Activated naive CD8-positive, alpha-beta T cell treated with anti-CD3 and anti-CD28 coated beads, Interleukin-2, amount 50 U/mL, for 24 hours (primary cell): ENCODE results near the gene ELAVL2.

ENCODE experiments used
- ATAC-seq: fragments of 150-1000 bp; cut with Tn5 transposase; one replicate; pipeline ENCODE4 v1.10.0; 2021
- DNase-seq: peaks from one replicate; pipeline ENCODE4 v3.0.0; 2021
- H3K27ac Mint-ChIP-seq: one replicate; pipeline ENCODE4 v1.8.0; 2021; ENCODE audit warnings: mild to moderate bottlenecking, mixed read lengths
- H3K27me3 Mint-ChIP-seq: one replicate; pipeline ENCODE4 v1.8.0; 2021; ENCODE audit warnings: mixed read lengths
- H3K36me3 Mint-ChIP-seq: one replicate; pipeline ENCODE4 v1.8.0; 2021; ENCODE audit warnings: low read depth, mixed read lengths
- H3K4me1 Mint-ChIP-seq: one replicate; pipeline ENCODE4 v1.8.0; 2021; ENCODE audit warnings: mixed read lengths
- H3K4me3 Mint-ChIP-seq: one replicate; pipeline ENCODE4 v1.8.0; 2021; ENCODE audit warnings: mild to moderate bottlenecking, moderate library complexity, mixed read lengths
- H3K9me3 Mint-ChIP-seq: one replicate; pipeline ENCODE4 v1.8.0; 2021; ENCODE audit warnings: mixed read lengths

The ELAVL2 gene

DNA sequence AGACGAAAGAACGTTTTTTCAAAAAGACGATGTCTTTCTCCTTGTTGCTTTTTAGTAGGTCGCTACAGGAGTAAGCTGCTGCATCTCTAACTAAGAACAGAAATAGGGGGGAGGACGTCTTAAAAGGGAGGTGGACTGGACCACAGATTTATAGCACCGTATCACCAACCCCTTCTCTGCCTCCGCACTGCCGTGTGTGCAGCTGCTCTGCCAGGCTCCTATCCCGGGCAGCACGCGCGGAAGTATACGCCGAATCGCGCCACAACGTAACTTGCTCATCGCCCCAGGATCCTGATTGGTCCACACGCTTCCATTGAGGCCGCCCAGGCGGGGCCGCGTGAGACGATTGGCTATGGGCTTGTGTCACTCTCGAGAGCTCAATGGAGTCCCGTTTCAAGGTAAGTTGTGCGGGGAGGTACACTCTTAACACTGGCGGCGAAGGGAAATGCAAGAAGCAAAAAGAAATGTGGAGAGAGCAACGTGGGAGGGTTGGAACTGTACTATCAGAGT is at the start of gene ELAVL2:
TSS of gene ELAVL2 (minus strand) at position 121 of the 510 bp plus-strand sequence. CDS start 64,006 bp downstream, outside the sequence.
- Mint-ChIP-seq H3K9me3 (peaks cover 12% of the 10 kb centered on the region), H3K27me3 (peaks cover 48% of the 10 kb centered on the region), H3K27ac (no peak within 1 kb of the TSS), H3K4me1 (no peaks in the 10 kb centered on the region), H3K4me3 (no peak within 1 kb of the TSS), H3K36me3 (no peaks in the 10 kb centered on the region)
- ATAC-seq (peak; percentile 65), DNase-seq (peak; percentile 18)

DNA sequence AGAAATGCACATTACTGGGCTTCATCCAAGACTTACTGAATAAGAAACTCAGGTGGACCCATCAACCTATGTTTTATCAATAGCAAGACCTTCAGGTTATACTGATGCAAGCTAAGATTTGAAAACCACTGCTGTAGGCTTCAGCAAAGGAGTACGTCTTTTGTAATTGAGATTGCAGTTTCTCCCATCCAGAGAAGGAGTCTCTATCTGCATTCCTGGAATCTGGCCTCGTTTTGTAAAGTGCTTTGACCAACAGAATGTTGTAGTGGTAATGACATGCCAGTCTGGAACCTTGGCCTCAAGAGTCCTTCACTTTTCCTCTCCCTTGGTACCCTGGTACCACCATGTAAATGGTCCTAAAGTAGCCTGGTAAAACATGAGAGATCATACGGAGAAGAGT is 32.2 kb upstream of the ELAVL2 start:
- no peak overlapping the region for H3K4me3 Mint-ChIP-seq
- no peak overlapping the region for H3K27ac Mint-ChIP-seq
- ATAC-seq (no peak), DNase-seq (no peak)
- peaks cover 1% of the 10 kb centered on the region for H3K27me3 Mint-ChIP-seq
- H3K36me3 Mint-ChIP-seq = no peaks in the 10 kb centered on the region
- H3K4me1 Mint-ChIP-seq = no peaks in the 10 kb centered on the region
- peaks cover 18% of the 10 kb centered on the region for H3K9me3 Mint-ChIP-seq

DNA sequence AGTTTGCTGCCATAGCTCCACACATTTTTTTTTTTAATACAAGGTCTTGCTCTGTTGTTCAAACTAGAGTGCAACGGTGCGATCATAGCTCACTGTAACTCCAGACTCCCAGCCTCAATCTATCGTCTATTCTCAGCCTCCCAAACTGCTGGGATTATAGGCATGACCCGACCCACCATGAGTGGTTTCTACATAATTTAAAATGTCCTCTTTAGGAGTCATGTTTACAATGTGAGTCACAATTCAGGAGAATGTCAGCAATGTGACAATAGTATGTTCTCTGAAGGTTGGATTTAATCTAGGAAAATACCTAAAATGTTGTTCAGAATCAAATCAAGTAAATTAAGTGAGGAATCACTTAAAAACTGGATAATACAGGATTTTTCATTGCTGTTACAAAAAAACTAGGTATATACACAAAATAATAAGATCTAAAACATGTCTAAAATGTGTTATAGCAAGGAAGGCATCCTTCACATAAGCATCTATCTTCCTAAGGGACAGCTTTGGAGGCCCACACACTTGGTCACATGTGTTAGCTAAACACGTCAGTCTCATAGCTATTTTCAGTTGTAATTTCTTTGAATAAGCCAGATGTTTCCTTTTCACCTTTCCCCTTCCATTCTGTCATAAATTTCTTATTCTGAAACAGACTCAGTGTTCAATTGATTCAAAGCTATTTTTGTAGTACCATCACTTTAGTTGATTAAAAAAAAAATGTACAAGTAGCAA is 30.0 kb upstream of the ELAVL2 start:
- Mint-ChIP-seq H3K36me3 (peaks cover 1% of the 10 kb centered on the region), H3K9me3 (peaks cover 12% of the 10 kb centered on the region), H3K27me3 (peaks cover 9% of the 10 kb centered on the region), H3K27ac (no peak overlapping the region), H3K4me1 (no peaks in the 10 kb centered on the region), H3K4me3 (no peak overlapping the region)
- no peak for ATAC-seq
- DNase-seq = no peak

GRCh38 chr9:23850690-23851629 is 24.9 kb upstream of the ELAVL2 start:
- Mint-ChIP-seq H3K9me3 (peaks cover 5% of the 10 kb centered on the region), H3K4me3 (no peak overlapping the region), H3K4me1 (no peaks in the 10 kb centered on the region), H3K27ac (no peak overlapping the region), H3K36me3 (peaks cover 1% of the 10 kb centered on the region), H3K27me3 (peaks cover 24% of the 10 kb centered on the region)
- DNase-seq = no peak
- no peak for ATAC-seq

DNA sequence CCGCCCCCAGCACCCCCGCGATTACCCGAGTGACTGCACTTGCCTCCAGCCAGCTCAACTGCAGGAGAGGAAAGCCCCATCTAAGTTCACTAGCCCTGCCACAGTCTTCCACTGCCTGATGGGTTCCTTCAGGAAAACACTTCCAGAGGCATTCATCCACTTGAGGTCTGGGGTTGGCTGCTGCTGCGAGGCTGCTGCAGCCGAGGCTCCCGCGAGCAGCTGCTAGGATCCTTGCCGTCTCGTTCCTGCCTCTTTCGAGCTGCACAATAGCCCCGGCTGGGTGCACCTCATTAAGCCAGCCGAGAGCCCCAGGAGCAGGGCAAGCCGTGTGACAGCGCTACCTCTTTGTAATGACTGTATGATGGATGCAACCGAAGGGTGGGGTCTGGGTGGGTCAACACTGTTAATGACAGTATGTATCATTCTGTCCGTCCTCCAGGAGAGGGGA is 24.2 kb upstream of the ELAVL2 start:
- DNase-seq = no peak
- H3K4me3 Mint-ChIP-seq = no peak overlapping the region
- H3K9me3 Mint-ChIP-seq = peaks cover 4% of the 10 kb centered on the region
- H3K36me3 Mint-ChIP-seq = peaks cover 1% of the 10 kb centered on the region
- ATAC-seq = no peak
- peaks cover 24% of the 10 kb centered on the region for H3K27me3 Mint-ChIP-seq
- H3K4me1 Mint-ChIP-seq = no peaks in the 10 kb centered on the region
- no peak overlapping the region for H3K27ac Mint-ChIP-seq

DNA sequence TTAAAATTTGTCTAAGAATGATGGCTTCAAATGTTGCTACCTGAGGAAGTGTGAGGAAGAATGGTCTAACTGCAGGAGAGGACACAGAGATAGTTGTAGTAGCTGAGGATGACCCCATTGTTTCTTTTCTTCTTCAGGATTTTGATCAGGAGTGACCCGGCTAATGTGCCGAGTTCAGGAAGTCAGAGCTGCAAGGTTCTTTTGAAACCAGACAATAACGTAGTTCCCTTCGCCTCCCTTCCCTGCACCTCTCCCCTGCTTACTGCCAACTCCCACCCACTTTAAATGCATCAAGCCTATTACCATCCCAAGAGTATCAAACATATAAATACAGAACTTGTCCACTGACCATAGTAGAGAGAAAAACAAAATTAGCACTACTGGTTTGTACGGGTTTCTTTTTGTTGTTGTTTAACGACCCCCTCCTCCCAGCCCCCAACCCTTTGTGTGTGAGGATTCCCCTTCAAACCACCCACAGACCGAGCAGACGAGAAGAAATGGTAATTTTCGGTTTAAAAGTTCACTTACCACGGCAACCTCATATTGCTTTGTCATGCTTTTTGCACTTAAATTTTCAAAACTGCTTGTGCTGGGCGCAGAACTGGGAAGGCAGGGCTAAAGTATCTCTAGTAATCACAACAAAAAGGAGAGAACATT is 23.5 kb upstream of the ELAVL2 start:
- H3K36me3 Mint-ChIP-seq = peaks cover 1% of the 10 kb centered on the region
- DNase-seq (no peak), ATAC-seq (no peak)
- peaks cover 4% of the 10 kb centered on the region for H3K9me3 Mint-ChIP-seq
- H3K4me1 Mint-ChIP-seq = no peaks in the 10 kb centered on the region
- H3K4me3 Mint-ChIP-seq = no peak overlapping the region
- peaks cover 24% of the 10 kb centered on the region for H3K27me3 Mint-ChIP-seq
- H3K27ac Mint-ChIP-seq = no peak overlapping the region

GRCh38 chr9:23842565-23843129 is 16.6 kb upstream of the ELAVL2 start:
- ATAC-seq (no peak), DNase-seq (no peak)
- no peaks in the 10 kb centered on the region for H3K4me1 Mint-ChIP-seq
- H3K36me3 Mint-ChIP-seq = no peaks in the 10 kb centered on the region
- H3K27me3 Mint-ChIP-seq = no peaks in the 10 kb centered on the region
- peaks cover 4% of the 10 kb centered on the region for H3K9me3 Mint-ChIP-seq
- H3K4me3 Mint-ChIP-seq = no peak overlapping the region
- H3K27ac Mint-ChIP-seq = no peak overlapping the region

GRCh38 chr9:23841304-23841703 is 15.3 kb upstream of the ELAVL2 start:
- ATAC-seq = no peak
- Mint-ChIP-seq H3K9me3 (peaks cover 4% of the 10 kb centered on the region), H3K4me1 (no peaks in the 10 kb centered on the region), H3K27ac (no peak overlapping the region), H3K36me3 (no peaks in the 10 kb centered on the region), H3K4me3 (no peak overlapping the region), H3K27me3 (no peaks in the 10 kb centered on the region)
- DNase-seq = no peak

GRCh38 chr9:23837038-23837437 is 11.0 kb upstream of the ELAVL2 start:
- Mint-ChIP-seq H3K36me3 (no peaks in the 10 kb centered on the region), H3K9me3 (peaks cover under 1% of the 10 kb centered on the region), H3K27ac (no peak overlapping the region), H3K27me3 (peaks cover 1% of the 10 kb centered on the region), H3K4me1 (no peaks in the 10 kb centered on the region), H3K4me3 (no peak overlapping the region)
- DNase-seq (no peak), ATAC-seq (no peak)

GRCh38 chr9:23830929-23831730 is 5.1 kb upstream of the ELAVL2 start:
- Mint-ChIP-seq H3K4me3 (no peak overlapping the region), H3K9me3 (peaks cover 13% of the 10 kb centered on the region), H3K27me3 (peaks cover 37% of the 10 kb centered on the region), H3K4me1 (no peaks in the 10 kb centered on the region), H3K27ac (no peak overlapping the region), H3K36me3 (no peaks in the 10 kb centered on the region)
- DNase-seq (no peak), ATAC-seq (no peak)

- DNase-seq (no peak), ATAC-seq (no peak)
- Mint-ChIP-seq H3K36me3 (no peaks in the 10 kb centered on the region), H3K4me3 (no peak overlapping the region), H3K27ac (no peak overlapping the region), H3K4me1 (no peaks in the 10 kb centered on the region), H3K9me3 (peaks cover 13% of the 10 kb centered on the region), H3K27me3 (peaks cover 37% of the 10 kb centered on the region)
Observed at GRCh38 chr9:23830476-23830805, 4.4 kb upstream of the ELAVL2 start.

- H3K36me3 Mint-ChIP-seq = no peaks in the 10 kb centered on the region
- H3K4me3 Mint-ChIP-seq = no peak overlapping the region
- ATAC-seq (no peak), DNase-seq (no peak)
- H3K27ac Mint-ChIP-seq = no peak overlapping the region
- no peaks in the 10 kb centered on the region for H3K4me1 Mint-ChIP-seq
- H3K9me3 Mint-ChIP-seq = peaks cover 13% of the 10 kb centered on the region
- H3K27me3 Mint-ChIP-seq = peaks cover 37% of the 10 kb centered on the region
Observed at GRCh38 chr9:23829580-23830475, 3.8 kb upstream of the ELAVL2 start.

- ATAC-seq (no peak), DNase-seq (no peak)
- no peaks in the 10 kb centered on the region for H3K4me1 Mint-ChIP-seq
- H3K4me3 Mint-ChIP-seq = no peak overlapping the region
- peaks cover 12% of the 10 kb centered on the region for H3K9me3 Mint-ChIP-seq
- H3K27ac Mint-ChIP-seq = no peak overlapping the region
- H3K27me3 Mint-ChIP-seq = peaks cover 46% of the 10 kb centered on the region
- H3K36me3 Mint-ChIP-seq = no peaks in the 10 kb centered on the region
Observed at GRCh38 chr9:23825700-23826099, 340 bp downstream of the ELAVL2 start.
